Activated CD4-positive, alpha-beta T cell treated with anti-CD3 and anti-CD28 coated beads for 36 hours (primary cell): Measurements from ENCODE around the gene TSPAN10. TPM values are rescaled to one million over a fixed set of nuclear protein-coding genes. Genes with fewer than 3 reads are reported as not detected.

Experiments used
- ATAC-seq: fragments of 200-7000 bp; cut with Tn5 transposase; one replicate; pipeline ENCODE4 v1.10.0; 2021; ENCODE audit warnings: mild to moderate bottlenecking, moderate library complexity
- CTCF ChIA-PET: fragments of 350-600 bp; sonication (Branson Sonifier 250); formaldehyde crosslinking; loops from one replicate; lab custom pipeline; 2021; ENCODE audit warnings: antibody characterized with exemption; lab: Charles Lee
- POLR2A ChIA-PET: fragments of 350-600 bp; sonication (Branson Sonifier 250); formaldehyde crosslinking; loops from one replicate; lab custom pipeline; 2021; ENCODE audit warnings: antibody characterized with exemption, inconsistent platforms; lab: Charles Lee
- DNase-seq: peaks from one replicate; pipeline ENCODE4 v3.0.0-alpha.2; 2020
- H3K27ac Mint-ChIP-seq: one replicate; pipeline ENCODE4 v1.8.0; 2021; ENCODE audit warnings: mixed read lengths
- H3K27me3 Mint-ChIP-seq: one replicate; pipeline ENCODE4 v1.8.0; 2021; ENCODE audit warnings: mixed read lengths
- H3K36me3 Mint-ChIP-seq: one replicate; pipeline ENCODE4 v1.8.0; 2021; ENCODE audit warnings: low read depth, mixed read lengths
- H3K4me1 Mint-ChIP-seq: one replicate; pipeline ENCODE4 v1.8.0; 2021; ENCODE audit warnings: mixed read lengths
- H3K4me3 Mint-ChIP-seq: one replicate; pipeline ENCODE4 v1.8.0; 2021; ENCODE audit warnings: mild to moderate bottlenecking, moderate library complexity, mixed read lengths
- H3K9me3 Mint-ChIP-seq: one replicate; pipeline ENCODE4 v1.8.0; 2021; ENCODE audit warnings: low read depth, mixed read lengths
- intact Hi-C, 2 experiments: fragments of 100-400 bp; cut with DNase I in 1 of 2; cut with micrococcal nuclease in 1 of 2; formaldehyde crosslinking; loops; one replicate each; pipeline versions ENCODE4 v1.14.2 to v1.15.1; 2022 to 2024; cut with DNase I, micrococcal nuclease
- total RNA-seq, 2 experiments: library from RNA; stranded (reverse); gene quantifications; one replicate each; pipeline ENCODE4 v1.2.3, GENCODE V29; 2021

The TSPAN10 gene
- total RNA-seq, 2 experiments from 2014 or later: 0.34 to 0.35 TPM

DNA sequence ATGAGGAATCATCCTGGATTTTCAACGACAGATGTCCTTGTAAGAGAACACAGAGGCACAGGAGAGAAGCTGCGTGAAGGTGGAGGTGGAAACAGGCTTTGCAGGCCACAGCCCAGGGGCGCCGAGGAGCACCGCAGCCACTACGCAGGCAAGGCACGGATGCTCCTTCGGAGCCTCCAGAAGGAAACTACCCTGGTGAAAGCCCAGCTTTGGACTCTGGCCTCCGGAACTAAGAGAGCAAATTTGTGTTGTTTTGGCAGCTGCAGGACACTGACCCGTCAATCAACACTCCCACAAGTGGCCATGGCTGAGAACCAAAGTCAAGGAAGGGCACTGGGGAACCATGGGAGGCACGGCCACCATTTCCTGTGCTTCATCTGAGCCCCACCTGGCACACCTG, 43.2 kb downstream of the TSPAN10 start:
- Mint-ChIP-seq H3K9me3 (no peaks in the 10 kb centered on the region), H3K4me1 (peaks cover 14% of the 10 kb centered on the region), H3K36me3 (peaks cover 23% of the 10 kb centered on the region), H3K27ac (no peak overlapping the region), H3K4me3 (no peak overlapping the region), H3K27me3 (no peaks in the 10 kb centered on the region)
- POLR2A ChIA-PET: no interaction called here
- no peak for ATAC-seq
- CTCF ChIA-PET: interaction anchor here (0.7 kb wide), 1 partner anchor 17 kb away, joined by 4 read pairs; no protein-coding TSS in a partner anchor
- DNase-seq: no peak
- intact Hi-C loops: loop anchor here in 1 of 2 experiments (5.0 kb wide), 1 partner anchor 168 kb away; the partner anchor contains the start of gene ACTG1

DNA sequence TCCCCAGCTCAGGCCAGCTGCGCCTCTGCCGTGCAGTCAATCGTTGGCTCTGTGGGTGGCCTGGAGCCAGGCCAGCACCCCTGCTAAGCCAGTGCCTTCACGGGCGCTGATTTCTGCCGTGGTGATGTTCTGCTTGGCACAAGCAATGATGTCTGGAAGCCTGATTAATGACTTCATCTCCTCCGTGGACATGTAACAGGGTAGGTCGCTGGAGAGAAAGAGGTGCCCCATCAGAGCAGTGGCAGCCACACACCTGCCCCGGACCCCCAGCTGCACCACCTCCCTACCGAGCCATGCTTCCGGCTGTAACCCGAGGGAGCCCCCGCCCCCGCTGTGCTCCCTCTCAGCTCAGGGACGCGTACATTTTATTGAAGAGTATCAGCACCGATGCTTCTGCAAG, 44.7 kb downstream of the TSPAN10 start:
- ChIA-PET CTCF (interaction anchor here (0.6 kb wide), 1 partner anchor 225 kb away, joined by 3 read pairs; no protein-coding TSS in a partner anchor), POLR2A (no interaction called here)
- ATAC-seq (no peak), DNase-seq (no peak)
- Mint-ChIP-seq H3K36me3 (peaks cover 32% of the 10 kb centered on the region), H3K4me1 (peaks cover 26% of the 10 kb centered on the region), H3K4me3 (no peak overlapping the region), H3K9me3 (no peaks in the 10 kb centered on the region), H3K27ac (no peak overlapping the region), H3K27me3 (no peaks in the 10 kb centered on the region)
- intact Hi-C loops: loop anchor here (2.0 to 5.0 kb wide), 3 partner anchors 13 to 341 kb away; partner anchors contain the start of genes ACTG1 (in 1 of the 2), CENPX (in 1 of the 2) and LRRC45 (in 1 of the 2)

DNA sequence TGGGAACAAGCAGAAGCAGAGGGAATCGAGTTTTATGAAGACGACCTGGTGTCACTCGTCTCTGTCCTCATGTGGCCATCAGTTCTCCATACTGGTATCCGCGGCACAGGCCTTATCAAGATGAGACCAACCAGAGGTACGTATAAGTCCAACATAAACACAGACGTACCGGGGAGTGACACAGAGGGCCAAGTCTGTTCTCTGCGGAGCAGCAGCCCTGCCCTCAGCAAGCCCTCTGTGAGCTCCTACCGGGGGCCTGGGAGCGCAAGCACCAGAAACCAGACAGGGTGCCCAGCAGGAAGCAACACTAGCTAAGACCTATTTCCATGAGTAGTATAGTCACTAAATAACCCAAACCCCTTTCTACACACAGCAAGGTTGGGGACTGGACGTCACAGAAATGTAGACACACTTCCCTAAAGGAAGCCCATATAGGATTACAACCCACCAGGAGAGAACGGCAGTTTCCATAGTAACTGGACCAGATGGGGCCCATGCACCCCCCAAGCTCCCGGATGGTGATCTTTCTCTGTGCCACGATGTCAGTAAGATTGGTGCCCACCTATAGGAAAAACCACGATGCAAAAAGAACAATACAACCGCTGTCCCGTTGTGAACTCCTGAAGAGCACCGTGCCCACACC, 45.7 kb downstream of the TSPAN10 start:
- DNase-seq (no peak), ATAC-seq (no peak)
- H3K4me3 Mint-ChIP-seq: peak overlapping the region; percentile 87
- intact Hi-C loops: loop anchor here (1.0 to 5.0 kb wide), 11 partner anchors 14 to 340 kb away; partner anchors contain the start of genes ACTG1 (in 1 of the 2), ASPSCR1 (in 1 of the 2), CCDC137 (in 1 of the 2) and CENPX (in 1 of the 2)
- no peaks in the 10 kb centered on the region for H3K9me3 Mint-ChIP-seq
- ChIA-PET POLR2A (interaction anchor here (4.0 kb wide), 1 partner anchor 20 kb away, joined by 24 read pairs; the partner anchor contains the start of gene MRPL12), CTCF (interaction anchor here (0.6 to 1.5 kb wide), 4 partner anchors 20 to 773 kb away, joined by 3 to 4 read pairs (median 4); no protein-coding TSS in a partner anchor)
- peaks cover 28% of the 10 kb centered on the region for H3K4me1 Mint-ChIP-seq
- no peaks in the 10 kb centered on the region for H3K27me3 Mint-ChIP-seq
- peaks cover 41% of the 10 kb centered on the region for H3K36me3 Mint-ChIP-seq
- H3K27ac Mint-ChIP-seq: peak overlapping the region; percentile 78

DNA sequence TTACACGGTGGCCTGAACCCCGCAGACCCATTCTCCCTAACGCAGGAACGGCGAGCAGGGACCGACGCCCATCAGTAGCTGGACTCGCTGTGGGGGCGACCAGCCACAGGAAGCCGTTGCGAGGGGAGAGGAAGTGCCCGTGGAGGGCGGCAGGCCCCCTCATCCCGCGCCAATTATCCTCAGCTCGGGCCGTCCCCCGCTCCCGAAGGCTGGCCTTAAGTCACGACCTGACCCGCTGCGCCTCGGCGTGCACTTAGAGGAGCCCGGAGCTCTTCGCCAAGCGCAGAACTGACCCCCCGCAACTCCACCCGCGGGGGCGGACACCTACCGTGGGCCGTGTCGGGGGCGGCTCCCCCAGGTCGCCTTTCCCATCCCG, 46.2 kb downstream of the TSPAN10 start:
- no peak for DNase-seq
- Mint-ChIP-seq H3K4me1 (peaks cover 28% of the 10 kb centered on the region), H3K27ac (peak overlapping the region; percentile 78), H3K27me3 (no peaks in the 10 kb centered on the region), H3K36me3 (peaks cover 43% of the 10 kb centered on the region), H3K9me3 (no peaks in the 10 kb centered on the region), H3K4me3 (peak overlapping the region; percentile 87)
- intact Hi-C loops: loop anchor here (1.0 to 5.0 kb wide), 11 partner anchors 14 to 340 kb away; partner anchors contain the start of genes ACTG1 (in 1 of the 2), ASPSCR1 (in 1 of the 2), CCDC137 (in 1 of the 2) and CENPX (in 1 of the 2)
- ChIA-PET POLR2A (interaction anchor here (1.1 to 4.0 kb wide), 3 partner anchors 16 to 47 kb away, joined by 3 to 24 read pairs (median 7); partner anchors contain the start of genes CCDC137, MRPL12 and OXLD1), CTCF (interaction anchor here (0.6 to 1.5 kb wide), 5 partner anchors 11 to 773 kb away, joined by 3 to 5 read pairs (median 4); partner anchors contain the start of gene MRPL12)
- no peak for ATAC-seq

DNA sequence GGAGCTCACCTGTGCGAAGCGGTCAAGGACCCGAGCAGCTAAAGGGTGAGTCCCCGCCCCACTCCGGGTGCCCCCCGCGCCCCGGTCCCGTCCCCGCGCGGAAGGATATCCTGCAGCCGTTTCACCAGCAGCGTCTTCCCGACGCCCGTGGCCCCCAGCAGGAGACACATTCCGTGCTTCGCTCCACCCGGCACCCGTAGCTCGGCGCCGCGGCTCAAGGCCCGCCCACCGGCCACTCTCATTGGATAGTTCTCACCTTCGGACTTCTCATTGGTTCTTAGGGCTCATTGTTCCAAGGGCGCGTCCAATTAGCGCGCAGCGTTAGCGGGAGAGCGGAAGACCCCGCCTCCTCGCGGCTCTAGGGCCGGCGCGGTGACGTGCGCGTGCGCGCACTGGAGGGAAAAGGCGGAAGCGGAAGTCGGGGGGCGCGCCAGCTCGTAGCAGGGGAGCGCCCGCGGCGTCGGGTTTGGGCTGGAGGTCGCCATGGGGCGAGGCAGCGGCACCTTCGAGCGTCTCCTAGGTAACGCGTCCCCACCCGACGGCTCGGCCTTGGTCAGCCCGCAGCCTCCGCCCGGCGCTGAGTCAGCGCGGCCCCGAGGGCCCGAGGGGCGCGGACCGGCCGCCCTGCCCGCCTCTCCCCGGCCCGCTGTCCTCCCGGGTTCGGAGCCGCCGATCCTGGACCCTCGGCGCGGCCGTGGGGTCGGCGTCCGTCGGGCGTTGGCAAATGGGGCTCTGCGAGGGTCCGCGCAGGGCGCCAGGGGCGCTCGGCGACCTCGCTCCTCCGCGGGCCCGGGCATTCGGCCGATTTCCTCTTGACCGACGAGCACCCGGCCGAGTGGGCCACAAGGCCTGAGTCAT, 46.8 kb downstream of the TSPAN10 start, which contains the start of the genes ARL16 and HGS:
ARL16 (minus strand) TSS at position 214 of the 858 bp plus-strand sequence; CDS start at position 170, 44 bp downstream.
HGS (plus strand) TSS at position 428 of the 858 bp plus-strand sequence; CDS start at position 484, 56 bp downstream.
- ChIA-PET POLR2A (interaction anchor here (0.6 to 4.0 kb wide), 5 partner anchors 8 to 48 kb away, joined by 3 to 24 read pairs (median 3); partner anchors contain the start of genes CCDC137, MRPL12 and OXLD1), CTCF (interaction anchor here (1.0 to 1.5 kb wide), 4 partner anchors 10 to 25 kb away, joined by 3 to 5 read pairs (median 4); partner anchors contain the start of gene MRPL12)
- no peaks in the 10 kb centered on the region for H3K27me3 Mint-ChIP-seq
- intact Hi-C loops: loop anchor here (1.0 to 5.0 kb wide), 12 partner anchors 15 to 445 kb away; partner anchors contain the start of genes MRPL12 (in 2 of the 2), ACTG1 (in 1 of the 2), ASPSCR1 (in 1 of the 2) and CCDC137 (in 1 of the 2)
- peak within 1 kb of the TSS; percentile 83 for H3K27ac Mint-ChIP-seq
- no peaks in the 10 kb centered on the region for H3K9me3 Mint-ChIP-seq
- peaks cover 47% of the 10 kb centered on the region for H3K36me3 Mint-ChIP-seq
- peak; percentile 98 for DNase-seq
- H3K4me3 Mint-ChIP-seq: peak within 1 kb of the TSS; percentile 87
- H3K4me1 Mint-ChIP-seq: peaks cover 31% of the 10 kb centered on the region
- peak; percentile 98 for ATAC-seq

DNA sequence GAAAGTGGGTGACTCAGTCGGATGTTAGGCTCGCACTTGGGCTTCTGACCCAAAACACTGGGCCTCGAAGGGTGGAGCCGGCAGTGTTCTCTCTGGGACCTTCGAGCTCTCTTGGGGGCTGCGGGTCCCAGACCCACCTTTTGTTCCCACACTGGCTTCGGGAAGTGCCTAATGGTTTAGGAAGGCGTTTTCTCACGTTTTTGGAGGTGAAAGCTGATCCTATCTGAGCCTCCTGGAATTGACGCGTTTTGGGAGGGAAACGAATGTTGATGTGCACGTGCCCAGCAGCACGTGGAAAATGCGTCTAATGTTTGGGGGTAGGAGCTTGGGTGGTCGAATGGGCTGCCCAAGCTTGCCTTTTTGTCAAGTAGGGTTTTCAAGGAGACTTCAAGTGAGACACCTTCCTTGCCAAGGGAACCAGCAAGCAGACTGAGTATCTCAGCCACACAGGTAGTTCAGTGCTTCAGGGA, 47.5 kb downstream of the TSPAN10 start:
- H3K27me3 Mint-ChIP-seq: no peaks in the 10 kb centered on the region
- peaks cover 31% of the 10 kb centered on the region for H3K4me1 Mint-ChIP-seq
- ATAC-seq (no peak), DNase-seq (peak; percentile 55)
- H3K4me3 Mint-ChIP-seq: peak overlapping the region; percentile 87
- no peaks in the 10 kb centered on the region for H3K9me3 Mint-ChIP-seq
- intact Hi-C loops: loop anchor here (1.0 to 5.0 kb wide), 3 partner anchors 19 to 445 kb away; partner anchors contain the start of genes ACTG1 (in 1 of the 2), MRPL12 (in 1 of the 2), NDUFAF8 (in 1 of the 2) and TEPSIN (in 1 of the 2)
- POLR2A ChIA-PET: interaction anchor here (0.9 to 4.0 kb wide), 3 partner anchors 18 to 27 kb away, joined by 4 to 24 read pairs (median 7); partner anchors contain the start of genes CCDC137, MRPL12 and OXLD1
- CTCF ChIA-PET: interaction anchor here (0.6 to 1.0 kb wide), 4 partner anchors 10 to 360 kb away, joined by 3 read pairs; no protein-coding TSS in a partner anchor
- peaks cover 53% of the 10 kb centered on the region for H3K36me3 Mint-ChIP-seq
- peak overlapping the region; percentile 83 for H3K27ac Mint-ChIP-seq

DNA sequence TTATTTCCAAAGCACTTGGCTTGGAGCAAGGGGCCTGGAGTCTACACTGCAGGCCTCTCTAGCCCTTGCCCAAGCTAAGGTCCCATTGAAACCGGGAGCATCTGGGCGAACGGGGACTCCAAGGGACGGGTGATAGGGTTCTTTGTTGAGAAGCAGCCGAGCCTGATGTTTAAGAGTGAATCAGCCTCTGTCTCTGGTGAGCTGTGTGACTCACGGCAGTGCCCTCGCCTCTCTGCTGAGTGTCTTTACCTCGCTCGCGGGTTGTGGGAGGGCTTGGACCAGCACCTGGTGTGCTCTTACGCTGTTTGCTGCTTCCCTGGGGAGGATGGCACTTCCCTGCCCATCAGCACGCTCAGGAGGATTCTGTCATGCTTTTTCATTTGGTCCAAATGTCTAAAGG, 48.1 kb downstream of the TSPAN10 start:
- Mint-ChIP-seq H3K4me1 (peaks cover 31% of the 10 kb centered on the region), H3K9me3 (no peaks in the 10 kb centered on the region), H3K27ac (peak overlapping the region; percentile 83), H3K27me3 (no peaks in the 10 kb centered on the region), H3K36me3 (peaks cover 60% of the 10 kb centered on the region), H3K4me3 (peak overlapping the region; percentile 87)
- ATAC-seq (peak; percentile 49), DNase-seq (peak; percentile 82)
- CTCF ChIA-PET: interaction anchor here (0.6 to 0.8 kb wide), 3 partner anchors 20 to 360 kb away, joined by 3 read pairs; no protein-coding TSS in a partner anchor
- intact Hi-C loops: no loop called here
- POLR2A ChIA-PET: interaction anchor here (0.6 to 4.0 kb wide), 5 partner anchors 17 to 273 kb away, joined by 3 to 24 read pairs (median 4); partner anchors contain the start of gene MRPL12

DNA sequence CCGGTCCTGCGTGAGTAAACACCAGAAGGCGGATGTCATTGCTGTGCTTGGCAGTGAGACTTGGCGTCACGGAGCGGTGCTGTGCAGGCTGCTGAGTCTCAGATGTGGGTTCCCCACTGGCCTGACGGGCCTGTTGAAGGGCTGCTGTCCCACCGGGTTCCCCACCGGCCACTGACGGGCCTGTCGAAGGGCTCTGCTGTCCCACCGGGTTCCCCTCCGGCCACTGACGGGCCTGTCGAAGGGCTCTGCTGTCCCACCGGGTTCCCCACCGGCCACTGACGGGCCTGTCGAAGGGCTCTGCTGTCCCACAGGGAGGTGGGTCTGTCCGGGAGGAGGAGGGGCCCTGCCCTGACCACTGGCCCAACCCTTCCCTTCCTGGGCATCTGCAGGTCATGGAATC, 49.6 kb downstream of the TSPAN10 start:
- H3K4me1 Mint-ChIP-seq: peaks cover 31% of the 10 kb centered on the region
- DNase-seq (no peak), ATAC-seq (no peak)
- no peak overlapping the region for H3K4me3 Mint-ChIP-seq
- intact Hi-C loops: no loop called here
- ChIA-PET POLR2A (no interaction called here), CTCF (no interaction called here)
- H3K36me3 Mint-ChIP-seq: peaks cover 62% of the 10 kb centered on the region
- H3K27me3 Mint-ChIP-seq: no peaks in the 10 kb centered on the region
- no peak overlapping the region for H3K27ac Mint-ChIP-seq
- H3K9me3 Mint-ChIP-seq: no peaks in the 10 kb centered on the region

DNA sequence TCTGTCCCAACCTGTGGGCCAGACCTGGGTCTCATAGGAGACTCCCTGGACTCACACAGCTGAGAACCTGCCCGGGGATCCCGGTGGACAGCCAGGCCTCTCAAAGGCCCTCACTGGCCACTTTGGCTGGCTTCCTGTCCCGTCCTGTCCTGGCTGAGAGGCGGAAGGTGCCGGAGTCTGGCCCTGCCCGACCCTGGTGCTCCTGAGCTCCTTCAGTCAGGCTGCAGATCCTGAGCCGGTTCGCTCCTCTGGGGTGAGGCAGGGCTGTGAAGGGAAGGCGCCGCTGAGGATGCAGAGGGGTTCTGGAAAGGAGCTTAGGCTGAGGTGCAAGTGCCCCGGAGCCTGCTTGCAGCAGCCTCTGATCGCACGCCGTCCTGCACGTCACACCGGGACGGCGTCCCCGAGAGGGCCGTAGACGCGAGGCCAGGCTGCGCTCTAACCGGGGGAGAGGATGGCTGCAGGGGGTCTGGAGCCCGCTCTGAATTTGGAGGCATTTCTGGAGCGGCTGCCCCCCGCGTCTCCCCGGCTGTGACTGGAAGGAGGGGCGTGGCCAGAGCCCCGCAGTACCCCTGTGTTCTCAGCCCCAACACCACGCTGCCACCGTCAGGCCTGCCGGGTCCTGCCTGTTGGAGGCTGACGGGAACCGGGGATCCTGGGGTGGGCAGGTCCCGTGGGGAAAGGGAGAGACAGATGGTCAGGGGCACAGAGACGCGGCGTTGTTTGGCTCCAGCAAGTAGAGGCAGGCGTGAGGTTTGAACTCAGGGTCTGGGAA, 51.0 kb downstream of the TSPAN10 start:
- H3K36me3 Mint-ChIP-seq: peaks cover 58% of the 10 kb centered on the region
- H3K9me3 Mint-ChIP-seq: no peaks in the 10 kb centered on the region
- H3K27ac Mint-ChIP-seq: no peak overlapping the region
- no peaks in the 10 kb centered on the region for H3K27me3 Mint-ChIP-seq
- ChIA-PET CTCF (no interaction called here), POLR2A (no interaction called here)
- no peak for ATAC-seq
- DNase-seq: no peak
- intact Hi-C loops: no loop called here
- H3K4me3 Mint-ChIP-seq: no peak overlapping the region
- peaks cover 25% of the 10 kb centered on the region for H3K4me1 Mint-ChIP-seq
